Erythroblast (primary cell): ENCODE data around the gene HSD11B1L.

Experiments used
- GATA1 ChIP-seq: IDR thresholded peaks from 2 replicates; pipeline ENCODE4 v1.6.1; 2011; ENCODE audit warnings: low read depth, mild to moderate bottlenecking, control low read depth, low read length, moderate library complexity
- POLR2A ChIP-seq: IDR thresholded peaks from 2 replicates; pipeline ENCODE4 v1.6.1; 2011; ENCODE audit warnings: mild to moderate bottlenecking, low read length

DNA sequence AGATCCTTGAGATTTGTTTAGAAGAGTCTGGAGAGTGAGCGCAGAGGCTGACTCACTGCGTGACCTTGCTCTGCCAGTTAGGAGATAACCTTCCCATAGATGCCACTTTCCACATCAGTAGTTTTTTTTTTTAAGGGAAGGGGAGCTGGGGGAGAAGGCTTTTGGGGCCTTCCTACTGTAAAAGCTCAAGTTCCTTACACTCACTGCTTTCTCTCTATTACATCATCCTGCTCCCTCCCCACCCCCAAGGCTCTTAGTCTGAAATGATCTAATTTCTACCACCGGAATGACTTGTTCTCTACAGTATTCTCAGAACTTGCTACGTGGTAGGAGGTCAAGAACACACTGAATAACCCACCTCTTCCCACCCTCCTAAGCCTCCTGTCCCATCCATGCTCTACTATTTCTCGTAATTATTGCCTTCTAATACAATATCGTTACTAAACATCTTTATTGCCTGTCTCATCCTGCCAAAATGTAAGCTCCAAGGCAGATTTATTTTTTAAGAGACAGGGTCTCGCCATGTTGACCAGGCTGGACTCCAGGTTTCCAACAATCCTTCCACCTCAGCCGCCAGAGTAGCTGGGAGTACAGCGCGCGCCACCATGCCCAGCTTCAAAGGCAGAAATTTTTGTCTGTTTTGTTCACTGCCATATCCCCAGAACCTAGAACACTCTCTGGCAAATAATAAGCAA is 37.9 kb downstream of the HSD11B1L start:
- peak; percentile 92 for TF ChIP-seq POLR2A
- TF ChIP-seq GATA1 = no peak
